GM12878 (cell line): ENCODE results near the gene ZNF484. TPM values are rescaled to one million over a fixed set of nuclear protein-coding genes. Genes with fewer than 3 reads are reported as not detected.

Source experiments
- ATAC-seq: fragments of 200-7000 bp; cut with Tn5 transposase; 3 replicates; pipeline ENCODE4 v1.9.1; 2020; ENCODE audit warnings: mild to moderate bottlenecking, moderate library complexity
- BruUV-seq: library from RNA; stranded (reverse); fragments of 400-500 nt; replicated peaks from 2 replicates; lab custom pipeline; 2021; lab: Mats Ljungman, UMichigan
- CTCF ChIA-PET: fragments of 300-600 bp; sonication (Branson Sonifier 250); formaldehyde crosslinking; extraction: SDS; loops from one replicate; lab custom pipeline; 2021; ENCODE audit warnings: inconsistent platforms; lab: Yijun Ruan, JAX
- POLR2A ChIA-PET: fragments of 350-600 bp; formaldehyde crosslinking; extraction: SDS; loops from one replicate; lab custom pipeline; 2021; ENCODE audit warnings: inconsistent platforms; lab: Charles Lee
- RAD21 ChIA-PET: fragments of 300-600 bp; sonication (Branson Sonifier 250); formaldehyde crosslinking; loops from one replicate; lab custom pipeline; 2023; ENCODE audit warnings: antibody characterized with exemption; ENCODE audit not compliant: unreplicated experiment; lab: Charles Lee
- SMC1A ChIA-PET: fragments of 300-600 bp; sonication (Branson Sonifier 250); formaldehyde crosslinking; loops from one replicate; lab custom pipeline; 2023; ENCODE audit not compliant: unreplicated experiment, uncharacterized antibody; lab: Charles Lee
- DNase-seq: peaks from one replicate; pipeline ENCODE4 v3.0.0-alpha.2; 2011; ENCODE audit warnings: low read depth, low spot score
- FAIRE-seq: peaks from 3 replicates; lab custom pipeline; 2011; peaks lifted over from hg19 to GRCh38; lab: Jason Lieb, UNC
- H2AFZ ChIP-seq: 2 replicates; pipeline ENCODE4 v1.6.0; 2011; ENCODE audit warnings: low read depth, low read length, control low read depth; ENCODE audit not compliant: control insufficient read depth
- H3K27ac ChIP-seq: 2 replicates; pipeline ENCODE4 v1.5.1; 2011; ENCODE audit warnings: control low read depth; ENCODE audit not compliant: control insufficient read depth, insufficient read depth
- H3K27me3 ChIP-seq, 2 experiments: replicated peaks in 1 of 2; 2 replicates each; pipeline versions ENCODE4 v1.6.0 to v1.6.1; 2011; ENCODE audit warnings: low read length in 1 of 2; ENCODE audit not compliant: control insufficient read depth in 2 of 2, insufficient read depth in 2 of 2
- H3K36me3 ChIP-seq, 2 experiments: 2 replicates each; pipeline ENCODE4 v1.5.1; 2011; ENCODE audit warnings: low read length in 1 of 2; ENCODE audit not compliant: control insufficient read depth in 2 of 2, insufficient read depth in 2 of 2
- H3K4me1 ChIP-seq: 2 replicates; pipeline ENCODE4 v1.6.1; 2011; ENCODE audit warnings: mild to moderate bottlenecking, low read length, moderate library complexity, mixed read lengths; ENCODE audit not compliant: control insufficient read depth, insufficient read depth
- H3K4me2 ChIP-seq: 2 replicates; pipeline ENCODE4 v1.6.0; 2011; ENCODE audit warnings: control low read depth; ENCODE audit not compliant: control insufficient read depth, insufficient read depth
- H3K4me3 ChIP-seq: fragments of 200-600 bp; sonication (generic); 2 replicates; pipeline ENCODE4 v1.5.1; 2016
- H3K79me2 ChIP-seq: 2 replicates; pipeline ENCODE4 v1.6.0; 2011; ENCODE audit warnings: low read length; ENCODE audit not compliant: control insufficient read depth, insufficient read depth
- H3K9ac ChIP-seq: 2 replicates; pipeline ENCODE4 v1.8.0; 2011; ENCODE audit warnings: low read length, control low read depth, mixed read lengths; ENCODE audit not compliant: control insufficient read depth, insufficient read depth
- H3K9me3 ChIP-seq: replicated peaks from 3 replicates; pipeline ENCODE4 v1.5.1; 2011; ENCODE audit warnings: mild to moderate bottlenecking, low read length; ENCODE audit not compliant: control insufficient read depth, insufficient read depth
- H4K20me1 ChIP-seq: 2 replicates; pipeline ENCODE4 v1.6.0; 2011; ENCODE audit not compliant: control insufficient read depth, insufficient read depth
- CUX1 ChIP-seq: IDR thresholded peaks from 2 replicates; pipeline ENCODE4 v1.6.1; 2012; ENCODE audit warnings: improper control_type of control experiment, low read depth, low read length; ENCODE audit not compliant: insufficient replicate concordance
- JUND ChIP-seq: IDR thresholded peaks from 2 replicates; pipeline ENCODE4 v1.6.1; 2012; ENCODE audit warnings: low read depth, mild to moderate bottlenecking, low read length, improper control_type of control experiment, moderate library complexity
- KAT2A ChIP-seq: conservative IDR thresholded peaks from 2 replicates; pipeline ENCODE4 v1.6.1; 2011; ENCODE audit warnings: low read depth, low read length; ENCODE audit not compliant: control insufficient read depth
- NBN ChIP-seq: fragments of 450-650 bp; IDR thresholded peaks from 2 replicates; pipeline ENCODE4 v1.6.1; 2016
- PAX8 ChIP-seq: fragments of 450-650 bp; IDR thresholded peaks from 2 replicates; pipeline ENCODE4 v1.6.1; 2017; ENCODE audit warnings: mild to moderate bottlenecking, moderate library complexity
- RFX5 ChIP-seq: IDR thresholded peaks from 2 replicates; pipeline ENCODE4 v1.6.1; 2011; ENCODE audit warnings: low read depth, low read length, improper control_type of control experiment
- SMARCA5 ChIP-seq: fragments of 450-650 bp; IDR thresholded peaks from 2 replicates; pipeline ENCODE4 v1.6.1; 2017; ENCODE audit warnings: mild to moderate bottlenecking
- TCF7 ChIP-seq: IDR thresholded peaks from 2 replicates; pipeline ENCODE4 v1.6.1; 2014; ENCODE audit warnings: antibody characterized with exemption, borderline replicate concordance
- ZBTB40 ChIP-seq: fragments of 450-650 bp; IDR thresholded peaks from 2 replicates; pipeline ENCODE4 v1.6.1; 2016; ENCODE audit warnings: mild to moderate bottlenecking, moderate library complexity, borderline replicate concordance
- ZNF207 ChIP-seq: fragments of 450-650 bp; IDR thresholded peaks from 2 replicates; pipeline ENCODE4 v1.6.1; 2014; ENCODE audit warnings: antibody characterized with exemption, mild to moderate bottlenecking, borderline replicate concordance
- ZNF217 ChIP-seq: fragments of 450-650 bp; IDR thresholded peaks from 2 replicates; pipeline ENCODE4 v1.6.1; 2017; ENCODE audit warnings: antibody characterized with exemption, mild to moderate bottlenecking
- ZNF687 ChIP-seq: fragments of 450-650 bp; IDR thresholded peaks from 2 replicates; pipeline ENCODE4 v1.6.1; 2017; ENCODE audit warnings: mild to moderate bottlenecking, moderate library complexity
- WGBS: methylation state at CpG from one replicate; pipeline ENCODE4 v1.1.6; 2016; ENCODE audit warnings: low lambda C conversion rate; ENCODE audit not compliant: insufficient replicate concordance, insufficient coverage; ENCODE audit errors: missing lambda C conversion rate; 5-methylcytosine and 5-hydroxymethylcytosine counted together
- in situ Hi-C: fragments of 300-500 bp; cut with MboI; formaldehyde crosslinking; loops from 9 replicates; pipeline ENCODE4 v1.14.3; 2018; ENCODE audit warnings: mixed read lengths
- intact Hi-C: fragments of 100-400 bp; cut with micrococcal nuclease; formaldehyde crosslinking; loops from one replicate; pipeline ENCODE4 v1.14.2; 2022; ENCODE audit not compliant: unreplicated experiment
- polyA plus RNA-seq, 11 experiments: library from polyadenylated mRNA; depleted of rRNA in 4 of 11; unstranded in 6 of 11; stranded (reverse) in 5 of 11; fragments of >200 nt; fragmentation: Nextera tagmentation in 4 of 11; fragmentation: Illumina TruSeq in 1 of 11; extraction: Ambion mirVana in 4 of 11; extraction: Trizol in 1 of 11; gene quantifications; 1 replicate in 1 of 11; 2 replicates in 10 of 11; pipeline versions ENCODE4 v1.2.1 to v1.2.3, GENCODE V29; 2011 to 2016; ENCODE audit warnings: inconsistent platforms in 2 of 11, missing spikeins in 2 of 11, low read depth in 1 of 11
- total RNA-seq, 4 experiments: library from RNA; depleted of rRNA in 3 of 4; stranded (reverse); fragments of >200 nt in 3 of 4; fragmentation: Illumina TruSeq in 1 of 4; extraction: Trizol in 1 of 4; gene quantifications; 2 replicates each; pipeline versions ENCODE4 v1.2.1 to v1.2.3, GENCODE V29; 2013 to 2021

ZNF484 gene
- total and polyA plus RNA-seq, 10 of the 15 experiments (the other 5 are each of a cell fraction or from before 2014, with no cell fraction given) = 0.95 to 7.8 (median 3.3) TPM

GRCh38 chr9:92860867-92861266, 17.0 kb downstream of the ZNF484 start:
- no peak for FAIRE-seq
- TF ChIP-seq ZNF217 = no peak
- TF ChIP-seq ZNF687 = no peak
- no peak for TF ChIP-seq TCF7
- TF ChIP-seq ZBTB40 = no peak
- TF ChIP-seq RFX5 = no peak
- TF ChIP-seq NBN = no peak
- no peak for TF ChIP-seq ZNF207
- no peak for TF ChIP-seq CUX1
- TF ChIP-seq JUND = no peak
- no peak for TF ChIP-seq KAT2A
- TF ChIP-seq PAX8 = no peak
- no peak for TF ChIP-seq SMARCA5

More at GRCh38 chr9:92860867-92861266, 17.0 kb downstream of the ZNF484 start:
- Histone ChIP-seq H4K20me1 (no peaks in the 10 kb centered on the region), H3K4me2 (no peak overlapping the region), H3K9ac (no peak overlapping the region), H3K9me3 (peaks cover 8% of the 10 kb centered on the region), H3K27ac (no peak overlapping the region), H3K36me3 (peaks cover 5 to 16% of the 10 kb centered on the region in 2 experiments; a peak in 3 of 4 replicates), H3K4me1 (no peaks in the 10 kb centered on the region), H3K4me3 (no peak overlapping the region), H3K27me3 (no peaks in the 10 kb centered on the region), H3K79me2 (no peaks in the 10 kb centered on the region; the same call in 1 of the 2 replicates), H2AFZ (no peak overlapping the region)
- RAD21 ChIA-PET = no interaction called here
- no peak for ATAC-seq
- no TSS peak for BruUV-seq
- no peak for DNase-seq
- in situ Hi-C loops (no loop called here), intact Hi-C loops (no loop called here)
- POLR2A ChIA-PET = interaction anchor here (0.5 kb wide), 1 partner anchor 47 kb away, joined by 4 read pairs; no protein-coding TSS in a partner anchor
- SMC1A ChIA-PET = no interaction called here
- 65% methylated on average over 1 of the region's 1 CpG for WGBS
- CTCF ChIA-PET = interaction anchor here (0.8 to 0.9 kb wide), 2 partner anchors 36 to 145 kb away, joined by 3 to 4 read pairs; no protein-coding TSS in a partner anchor
